BLaER1 (cell line): Measurements from ENCODE around the gene CDCA3.

Experiments used
- H3K27ac ChIP-seq: shearing (Covaris generic); formaldehyde crosslinking; 2 replicates; pipeline ENCODE4 v1.8.1; 2022
- H3K27me3 ChIP-seq: shearing (Covaris generic); formaldehyde crosslinking; 2 replicates; pipeline ENCODE4 v1.8.1; 2022
- H3K36me3 ChIP-seq: shearing (Covaris generic); formaldehyde crosslinking; 2 replicates; pipeline ENCODE4 v1.8.1; 2022
- H3K4me1 ChIP-seq: shearing (Covaris generic); formaldehyde crosslinking; 2 replicates; pipeline ENCODE4 v1.8.1; 2022
- H3K4me2 ChIP-seq: shearing (Covaris generic); formaldehyde crosslinking; 2 replicates; pipeline ENCODE4 v1.8.1; 2022
- H3K4me3 ChIP-seq: shearing (Covaris generic); formaldehyde crosslinking; 2 replicates; pipeline ENCODE4 v1.8.1; 2022
- H3K9ac ChIP-seq: shearing (Covaris generic); formaldehyde crosslinking; 2 replicates; pipeline ENCODE4 v1.8.1; 2022
- H3K9me3 ChIP-seq: shearing (Covaris generic); formaldehyde crosslinking; 2 replicates; pipeline ENCODE4 v1.8.1; 2022
- H4K20me1 ChIP-seq: shearing (Covaris generic); formaldehyde crosslinking; 2 replicates; pipeline ENCODE4 v1.8.1; 2022
- Cebpa-rat ChIP-seq: shearing (Covaris generic); IDR thresholded peaks from 2 replicates; pipeline ENCODE4 v1.8.1; 2022

The CDCA3 gene

DNA sequence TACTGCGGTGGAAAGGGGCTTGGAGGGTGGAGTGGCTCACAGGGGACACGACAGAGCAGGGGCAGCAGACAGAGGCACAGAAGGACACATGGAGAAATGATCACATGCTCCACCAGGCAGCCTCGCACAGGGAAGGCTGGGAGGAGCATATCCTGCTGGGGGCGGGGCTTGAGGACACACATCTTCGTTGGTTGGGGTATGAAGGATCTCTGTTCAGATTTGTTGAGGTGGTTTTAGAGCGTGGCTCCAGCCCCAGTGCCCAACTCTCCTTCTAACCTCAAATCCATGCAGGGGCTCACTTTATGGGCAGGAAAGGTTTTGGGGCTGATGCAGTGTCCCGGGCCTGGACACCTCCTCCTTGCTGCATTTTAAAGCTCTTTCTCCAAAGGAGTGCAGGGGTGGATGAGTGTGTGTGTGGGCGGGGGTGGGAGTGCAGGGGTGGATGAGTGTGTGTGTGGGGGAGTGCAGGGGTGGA, 23.6 kb downstream of the CDCA3 start:
- no peak for TF ChIP-seq Cebpa-rat
- Histone ChIP-seq H3K36me3 (no peaks in the 10 kb centered on the region), H3K9ac (no peak overlapping the region), H3K4me3 (no peak overlapping the region), H3K4me2 (peak overlapping the region; percentile 63), H3K4me1 (peaks cover 30% of the 10 kb centered on the region), H3K27ac (no peak overlapping the region), H3K27me3 (peaks cover 99% of the 10 kb centered on the region), H4K20me1 (peaks cover 80% of the 10 kb centered on the region), H3K9me3 (no peaks in the 10 kb centered on the region)

- Histone ChIP-seq H3K4me1 (peaks cover 32% of the 10 kb centered on the region), H3K27ac (no peak overlapping the region), H3K36me3 (no peaks in the 10 kb centered on the region), H3K9me3 (no peaks in the 10 kb centered on the region), H3K27me3 (peaks cover 99% of the 10 kb centered on the region), H3K4me3 (0 out of 2 replicates have a peak overlapping the region, but pooled peaks have one; percentile 14), H3K4me2 (peak overlapping the region; percentile 63), H4K20me1 (peaks cover 80% of the 10 kb centered on the region), H3K9ac (no peak overlapping the region)
- no peak for TF ChIP-seq Cebpa-rat
These were observed 24.2 kb downstream of the CDCA3 start for GRCh38 chr12:6826734-6827436.

GRCh38 chr12:6826125-6826733, 24.9 kb downstream of the CDCA3 start:
- Histone ChIP-seq H3K27ac (no peak overlapping the region), H3K27me3 (peaks cover 99% of the 10 kb centered on the region), H3K9me3 (no peaks in the 10 kb centered on the region), H3K4me3 (no peak overlapping the region), H3K9ac (no peak overlapping the region), H3K4me2 (peak overlapping the region; percentile 63; the same call in 1 of the 2 replicates), H3K36me3 (no peaks in the 10 kb centered on the region), H4K20me1 (peaks cover 74% of the 10 kb centered on the region), H3K4me1 (peaks cover 35% of the 10 kb centered on the region)
- TF ChIP-seq Cebpa-rat, result no peak

GRCh38 chr12:6825398-6826124, 25.5 kb downstream of the CDCA3 start:
- H3K27me3 ChIP-seq, result peaks cover 99% of the 10 kb centered on the region
- no peaks in the 10 kb centered on the region for H3K36me3 ChIP-seq
- H3K4me1 ChIP-seq, result peaks cover 40% of the 10 kb centered on the region
- H3K9ac ChIP-seq, result no peak overlapping the region
- no peak overlapping the region for H3K27ac ChIP-seq
- no peak for TF ChIP-seq Cebpa-rat
- no peak overlapping the region for H3K4me3 ChIP-seq
- peak overlapping the region; percentile 52; the same call in 1 of the 2 replicates for H3K4me2 ChIP-seq
- no peaks in the 10 kb centered on the region for H3K9me3 ChIP-seq
- H4K20me1 ChIP-seq, result peaks cover 69% of the 10 kb centered on the region

- no peak for TF ChIP-seq Cebpa-rat
- H3K9ac ChIP-seq, result no peak overlapping the region
- H3K27me3 ChIP-seq, result peaks cover 99% of the 10 kb centered on the region
- no peak overlapping the region for H3K27ac ChIP-seq
- no peak overlapping the region for H3K4me3 ChIP-seq
- peaks cover 63% of the 10 kb centered on the region for H4K20me1 ChIP-seq
- H3K36me3 ChIP-seq, result no peaks in the 10 kb centered on the region
- H3K9me3 ChIP-seq, result no peaks in the 10 kb centered on the region
- no peak overlapping the region for H3K4me2 ChIP-seq
- H3K4me1 ChIP-seq, result peaks cover 40% of the 10 kb centered on the region
These were observed 26.1 kb downstream of the CDCA3 start for GRCh38 chr12:6824901-6825381.

DNA sequence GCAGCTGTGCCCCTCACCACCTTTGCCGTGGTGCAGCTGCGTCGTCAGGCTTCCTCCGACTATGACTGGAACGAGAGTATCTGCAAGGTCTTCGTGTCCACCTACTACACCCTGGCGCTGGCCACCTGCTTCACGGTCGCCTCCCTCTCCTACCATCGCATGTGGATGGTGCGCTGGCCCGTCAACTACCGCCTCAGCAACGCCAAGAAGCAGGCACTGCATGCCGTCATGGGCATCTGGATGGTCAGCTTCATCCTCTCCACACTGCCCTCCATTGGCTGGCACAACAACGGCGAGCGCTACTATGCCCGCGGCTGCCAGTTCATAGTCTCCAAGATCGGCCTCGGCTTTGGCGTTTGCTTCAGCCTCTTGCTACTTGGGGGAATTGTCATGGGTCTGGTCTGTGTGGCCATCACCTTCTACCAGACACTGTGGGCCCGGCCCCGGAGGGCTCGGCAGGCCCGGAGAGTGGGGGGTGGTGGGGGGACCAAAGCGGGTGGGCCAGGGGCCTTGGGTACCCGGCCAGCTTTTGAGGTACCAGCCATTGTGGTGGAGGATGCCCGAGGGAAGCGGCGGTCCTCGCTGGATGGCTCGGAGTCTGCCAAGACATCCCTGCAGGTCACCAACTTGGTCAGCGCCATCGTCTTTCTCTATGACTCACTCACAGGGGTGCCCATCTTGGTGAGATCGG, 26.9 kb downstream of the CDCA3 start:
- H3K9me3 ChIP-seq, result no peaks in the 10 kb centered on the region
- H3K4me3 ChIP-seq, result no peak overlapping the region
- H3K27me3 ChIP-seq, result peaks cover 99% of the 10 kb centered on the region
- no peak overlapping the region for H3K27ac ChIP-seq
- H3K9ac ChIP-seq, result no peak overlapping the region
- peaks cover 56% of the 10 kb centered on the region for H4K20me1 ChIP-seq
- peaks cover 36% of the 10 kb centered on the region for H3K4me1 ChIP-seq
- no peak overlapping the region for H3K4me2 ChIP-seq
- TF ChIP-seq Cebpa-rat, result no peak
- no peaks in the 10 kb centered on the region for H3K36me3 ChIP-seq

DNA sequence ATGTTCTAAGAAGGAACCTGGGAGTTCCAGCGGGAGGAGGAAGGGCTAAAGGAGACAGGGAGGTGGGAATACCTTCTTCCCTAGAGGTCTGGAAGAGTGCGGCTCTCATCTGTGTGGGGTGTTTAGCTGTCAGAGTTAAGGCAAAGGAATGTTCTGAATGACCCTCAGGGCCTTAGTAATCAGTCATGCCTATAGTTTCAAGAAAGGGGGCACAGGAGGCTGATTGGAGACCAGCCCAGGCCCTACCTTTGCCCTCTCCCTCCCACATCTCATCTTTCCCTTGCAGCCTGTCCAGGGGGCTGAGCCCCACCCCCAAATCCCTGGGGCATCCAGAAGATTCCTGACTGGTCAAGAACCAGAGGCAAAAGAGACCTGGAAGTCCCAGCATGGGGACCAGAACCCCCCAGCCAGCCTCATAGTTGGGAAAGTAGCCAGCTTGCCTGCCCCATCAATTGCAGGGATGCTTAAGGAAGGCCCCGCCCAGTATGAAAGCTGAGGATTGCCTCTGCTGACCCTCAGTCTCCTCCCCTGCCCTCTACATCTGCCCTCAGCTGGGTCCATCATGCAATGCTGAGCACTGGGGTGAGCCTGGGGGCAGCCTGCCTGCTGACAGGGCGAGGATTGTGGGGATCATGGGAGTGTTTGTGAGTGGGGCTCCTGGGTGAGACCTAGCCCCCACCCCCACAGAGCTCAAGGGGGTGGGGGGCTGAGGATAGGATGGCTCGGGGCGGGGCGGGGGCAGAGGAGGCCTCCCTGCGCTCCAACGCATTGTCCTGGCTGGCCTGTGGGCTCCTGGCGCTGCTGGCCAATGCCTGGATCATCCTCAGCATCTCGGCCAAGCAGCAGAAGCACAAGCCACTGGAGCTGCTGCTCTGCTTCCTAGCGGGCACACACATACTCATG, 27.7 kb downstream of the CDCA3 start:
- no peak overlapping the region for H3K27ac ChIP-seq
- H3K4me3 ChIP-seq, result no peak overlapping the region
- no peak for TF ChIP-seq Cebpa-rat
- H3K27me3 ChIP-seq, result peaks cover 97% of the 10 kb centered on the region
- no peak overlapping the region for H3K9ac ChIP-seq
- peaks cover 28% of the 10 kb centered on the region for H3K4me1 ChIP-seq
- H3K9me3 ChIP-seq, result no peaks in the 10 kb centered on the region
- no peak overlapping the region for H3K4me2 ChIP-seq
- no peaks in the 10 kb centered on the region for H3K36me3 ChIP-seq
- peaks cover 48% of the 10 kb centered on the region for H4K20me1 ChIP-seq

DNA sequence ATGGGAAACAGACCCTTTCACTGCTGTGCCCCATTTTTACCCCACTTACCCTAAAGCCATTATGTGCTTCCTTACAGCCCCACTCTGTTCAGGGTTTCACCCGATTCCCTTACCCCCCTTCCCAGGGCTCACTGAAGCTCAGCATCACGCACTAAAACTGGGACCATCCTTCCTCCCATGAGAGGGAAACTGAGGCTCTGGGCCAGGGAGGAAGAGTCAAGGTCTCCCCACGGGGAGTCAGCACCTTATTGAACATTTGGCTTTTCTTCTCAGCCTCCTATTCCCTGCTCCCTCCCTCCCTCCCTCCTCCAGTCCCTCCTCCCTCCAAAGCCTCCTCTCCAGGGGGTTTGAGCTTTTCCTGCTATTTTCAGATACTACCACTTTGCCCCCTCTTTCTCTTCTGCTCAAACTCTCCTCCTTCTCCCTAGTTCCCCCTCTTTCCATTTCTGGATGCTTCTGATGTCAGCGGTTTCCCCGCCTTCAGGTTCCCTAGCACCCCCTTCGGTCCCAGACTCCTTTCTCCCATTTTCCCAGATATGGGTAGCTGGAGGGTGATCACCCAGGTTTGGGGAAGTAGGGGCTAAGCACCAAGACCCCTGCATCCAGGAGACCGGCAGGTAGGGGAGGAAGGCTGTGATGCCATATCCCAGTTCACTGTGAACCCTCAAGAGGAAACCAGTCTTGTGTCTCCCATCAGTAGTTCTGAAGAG, 28.5 kb downstream of the CDCA3 start:
- H3K9ac ChIP-seq, result no peak overlapping the region
- peaks cover 46% of the 10 kb centered on the region for H4K20me1 ChIP-seq
- peaks cover 22% of the 10 kb centered on the region for H3K4me1 ChIP-seq
- no peaks in the 10 kb centered on the region for H3K36me3 ChIP-seq
- H3K4me3 ChIP-seq, result peak overlapping the region; percentile 18; the same call in 1 of the 2 replicates
- H3K9me3 ChIP-seq, result no peaks in the 10 kb centered on the region
- H3K27me3 ChIP-seq, result peaks cover 95% of the 10 kb centered on the region
- no peak overlapping the region for H3K27ac ChIP-seq
- no peak for TF ChIP-seq Cebpa-rat
- no peak overlapping the region for H3K4me2 ChIP-seq
